Amygdala (tissue), 56 donors: ENCODE measurements around the gene FOXP1.

Source experiments
- DNase-seq, 56 donors: peaks; one replicate each; lab custom pipeline; 2025; lab: John Stamatoyannopoulos, UW

FOXP1 gene

DNA sequence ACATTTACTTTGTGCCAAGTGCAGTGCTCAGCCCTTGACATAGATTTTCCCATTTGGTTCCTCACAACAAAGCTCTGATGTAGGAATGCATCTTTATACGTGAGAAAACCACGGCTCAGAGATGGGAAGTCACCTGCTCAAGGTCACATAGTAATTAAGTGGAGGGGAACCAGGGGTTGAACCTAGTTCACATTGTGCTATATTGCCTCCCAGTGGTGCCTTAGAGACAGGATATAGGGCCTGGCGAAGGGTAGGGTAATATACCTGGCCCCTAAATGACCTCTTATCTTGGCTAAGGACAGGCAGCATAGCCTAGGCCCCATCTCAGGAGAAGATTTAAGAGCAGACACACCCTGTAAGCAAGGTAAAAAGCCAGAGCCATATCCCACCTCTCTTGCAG lies 71.5 kb downstream of the FOXP1 start:
- DNase-seq: no peak

DNA sequence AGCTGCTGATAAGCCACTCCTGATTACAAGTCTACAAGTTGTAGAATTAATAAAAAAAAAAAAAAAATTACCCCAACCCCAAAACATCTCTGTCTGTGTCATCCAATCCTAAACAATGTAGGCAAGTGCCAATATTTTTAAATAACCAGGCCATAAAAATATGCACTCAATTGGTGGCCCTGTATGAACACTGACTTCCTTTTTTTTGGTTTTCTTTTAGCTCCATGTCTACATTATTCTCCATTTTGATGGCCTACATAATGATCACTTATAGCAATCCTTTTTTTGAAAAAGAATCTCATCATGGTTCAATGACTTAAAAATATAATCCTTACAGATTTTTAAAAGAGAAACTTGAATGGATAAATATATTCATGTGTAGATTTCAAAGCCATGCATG lies 72.1 kb downstream of the FOXP1 start:
- no peak for DNase-seq

DNA sequence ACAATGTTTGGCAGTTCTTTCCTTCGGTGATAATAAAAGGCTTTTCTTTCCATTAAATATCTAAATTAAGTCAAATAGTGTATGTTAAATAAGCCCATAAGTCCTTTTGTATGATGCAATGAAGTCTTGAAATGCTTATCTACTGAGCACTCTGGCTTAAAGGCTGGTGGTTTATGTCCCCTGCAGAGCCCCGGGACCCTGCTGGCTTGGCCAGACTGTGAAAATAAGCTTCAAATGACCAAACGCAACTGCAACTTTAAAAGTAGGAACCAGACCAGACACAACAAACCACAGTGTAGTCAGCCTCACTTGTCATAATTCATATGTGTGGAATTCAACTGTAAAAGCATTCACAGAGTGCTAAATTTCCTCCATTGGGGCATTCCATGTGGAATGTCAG lies 72.5 kb downstream of the FOXP1 start:
- DNase-seq: no peak

DNA sequence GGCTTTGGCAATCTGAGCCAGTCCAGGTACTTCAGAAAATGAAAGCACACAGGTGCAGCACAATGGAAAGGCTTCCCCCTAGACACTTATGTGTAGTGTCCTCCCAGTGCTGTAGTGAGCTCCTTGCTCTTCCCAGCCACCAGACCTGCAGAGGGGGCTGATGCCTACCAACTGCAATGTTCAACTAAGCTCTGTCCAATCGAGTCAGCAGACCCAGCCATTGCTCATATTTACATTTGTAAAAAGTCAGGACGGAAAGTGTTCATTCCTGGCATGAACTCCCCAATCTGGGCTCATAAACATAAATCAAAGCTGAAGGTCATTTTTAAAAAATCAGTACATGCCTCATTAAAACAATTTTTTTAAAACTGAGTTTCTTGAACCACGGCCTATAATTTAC lies 73.0 kb downstream of the FOXP1 start:
- no peak for DNase-seq

DNA sequence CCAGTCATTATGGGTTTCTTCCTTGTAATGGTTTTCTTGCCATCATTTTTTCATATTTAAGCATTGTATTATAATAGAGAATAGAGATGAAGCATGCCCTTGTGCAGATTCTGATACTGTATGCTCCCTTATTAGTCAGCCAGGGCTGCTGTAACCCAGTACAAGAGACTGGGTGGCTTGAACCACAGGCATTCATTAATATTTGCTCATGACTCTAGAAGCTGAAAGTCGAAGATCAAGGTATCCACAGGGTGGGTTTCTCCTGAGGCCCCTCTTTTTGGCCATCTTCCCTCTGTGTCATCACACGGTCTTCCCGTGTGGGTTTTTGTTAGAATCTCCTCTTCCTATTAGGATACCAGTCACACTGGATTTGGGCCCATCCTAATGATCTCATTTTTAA lies 74.5 kb downstream of the FOXP1 start:
- DNase-seq: no peak

DNA sequence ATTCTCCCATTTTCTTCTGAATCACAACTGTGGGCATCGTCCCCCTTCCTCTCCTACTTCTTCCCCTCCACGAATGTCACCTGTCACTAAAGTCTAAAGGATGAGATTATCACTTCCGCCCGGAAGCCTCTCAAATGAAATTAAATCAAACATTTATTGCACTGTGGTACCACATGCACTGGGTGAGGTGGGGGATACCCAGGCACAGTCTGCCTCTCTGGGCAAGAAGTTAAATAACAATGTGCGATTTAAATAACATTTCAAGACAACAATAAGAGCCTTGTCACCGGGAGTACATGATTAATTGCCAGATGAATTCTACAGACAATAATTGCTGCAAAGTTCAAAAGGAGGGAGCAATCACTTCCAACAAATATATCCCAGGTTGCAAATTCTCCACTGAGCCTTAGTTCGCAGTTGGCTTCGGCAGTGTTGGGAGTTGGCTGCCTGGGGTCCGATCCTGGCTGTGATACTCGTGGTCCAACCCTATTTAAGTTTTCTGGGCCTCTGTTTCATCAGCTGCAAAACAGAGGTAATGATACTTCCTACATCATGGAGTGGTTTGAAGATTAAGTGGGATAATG lies 77.7 kb downstream of the FOXP1 start:
- DNase-seq: no peak

DNA sequence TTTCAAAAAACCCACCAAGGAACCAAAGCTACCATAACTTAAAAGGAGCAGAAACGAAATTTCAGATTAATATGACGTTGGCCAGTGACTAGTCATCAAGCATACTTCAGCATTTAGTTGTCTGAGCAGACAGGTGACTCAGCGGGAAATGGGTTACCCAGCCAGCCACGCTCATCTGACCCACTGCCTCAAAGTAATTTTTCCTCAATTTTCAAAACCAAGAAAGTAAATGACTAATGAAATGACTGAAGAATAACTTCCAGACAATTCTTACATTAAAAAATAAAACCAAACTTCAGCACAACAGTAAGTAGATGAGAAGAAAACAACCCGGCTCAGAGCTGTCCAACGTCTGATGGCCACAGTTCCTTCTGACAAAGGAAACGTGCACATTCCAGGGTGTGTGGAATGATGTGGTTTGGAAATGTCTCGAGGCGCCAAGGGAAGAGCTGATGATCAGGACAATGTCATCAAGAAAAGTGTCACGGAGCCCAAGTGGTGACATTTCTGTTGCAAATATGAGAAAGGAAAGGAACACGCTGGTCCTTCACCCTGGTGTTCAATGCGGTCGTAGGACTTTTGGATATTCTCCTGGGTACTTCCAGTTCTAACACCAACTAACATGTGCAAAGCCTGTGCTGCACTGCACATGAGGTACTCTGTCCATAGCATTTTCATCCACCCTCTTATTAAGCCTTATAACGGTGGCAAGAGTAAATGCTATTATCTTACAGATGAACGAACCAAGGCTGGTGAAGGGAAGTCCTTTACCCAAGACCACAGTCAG lies 79.1 kb downstream of the FOXP1 start:
- DNase-seq: no peak

DNA sequence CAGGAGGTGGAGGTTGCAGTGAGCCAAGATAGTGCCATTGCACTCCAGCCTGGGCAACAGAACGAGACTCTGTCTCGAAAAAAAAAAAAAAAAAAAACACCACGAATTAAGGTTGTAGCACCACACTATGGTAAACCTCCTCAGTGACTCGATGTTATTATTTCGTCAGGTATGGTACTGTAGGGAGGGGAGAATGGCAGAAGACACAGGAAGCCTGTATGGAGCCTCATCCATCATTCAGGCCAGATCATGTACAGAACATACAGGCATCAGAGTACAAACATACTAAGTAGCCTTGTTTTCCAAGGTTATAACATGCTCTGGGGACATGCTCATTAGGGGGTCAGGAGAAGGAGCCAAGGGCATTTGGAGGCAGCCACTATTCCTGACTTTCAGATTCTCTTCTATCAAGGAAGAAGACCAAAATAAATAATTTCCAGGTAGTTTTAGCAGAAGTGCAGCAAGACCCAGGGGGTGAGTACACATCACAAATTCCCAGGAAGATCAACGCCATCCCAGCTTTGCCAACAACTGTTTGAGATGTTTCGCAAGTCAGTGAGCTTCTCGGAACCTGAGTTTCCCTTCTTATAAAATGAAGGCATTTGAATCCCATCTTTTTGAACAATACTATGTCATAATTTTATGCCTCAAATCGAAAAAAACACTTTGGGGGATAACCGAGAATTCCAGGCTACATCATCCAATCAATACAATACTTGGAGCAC lies 79.8 kb downstream of the FOXP1 start:
- no peak for DNase-seq

DNA sequence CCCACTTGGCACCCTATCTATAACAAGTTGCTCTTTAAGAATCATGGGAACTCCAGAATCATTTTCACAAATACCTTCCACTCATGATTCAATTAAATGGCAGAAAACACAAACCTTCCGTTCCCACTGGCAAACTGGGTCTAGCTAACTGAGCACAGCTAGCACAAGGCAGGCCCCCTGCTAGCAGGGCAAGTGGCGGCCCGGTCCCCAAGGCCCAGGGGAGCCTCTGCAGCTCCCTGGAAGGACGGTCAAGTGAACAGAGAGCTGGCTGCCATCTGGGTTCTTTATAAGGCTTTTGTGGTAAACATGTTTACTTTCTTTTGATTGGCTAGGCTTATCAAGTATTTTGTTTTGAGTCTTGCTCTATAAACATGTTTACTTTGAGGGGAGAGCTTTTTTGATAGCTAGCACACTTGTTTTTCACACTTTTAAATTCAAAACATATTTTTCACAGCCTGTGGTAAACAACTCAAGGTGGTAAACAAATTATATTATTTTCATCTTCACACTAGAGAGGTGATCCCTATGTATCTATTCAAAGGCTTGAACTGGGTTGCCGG lies 81.4 kb downstream of the FOXP1 start:
- DNase-seq: no peak

DNA sequence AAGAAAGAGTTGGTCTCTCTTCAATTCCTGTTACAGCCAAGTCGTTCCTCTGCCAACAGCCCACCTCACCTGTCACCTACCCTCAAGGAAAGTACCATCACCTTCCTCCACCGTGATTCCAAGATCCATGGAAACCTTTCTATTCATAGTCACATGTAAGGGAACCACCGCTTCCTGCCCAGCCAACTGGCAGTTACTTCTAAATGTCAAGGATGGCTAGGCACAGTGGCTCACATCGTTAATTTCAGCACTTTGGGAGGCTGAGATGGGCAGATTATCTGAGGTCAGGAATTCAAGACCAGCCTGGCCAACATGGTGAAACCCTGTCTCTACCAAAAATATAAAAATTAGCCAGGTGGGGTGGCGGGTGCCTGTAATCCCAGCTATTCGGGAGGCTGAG lies 82.8 kb downstream of the FOXP1 start:
- DNase-seq: no peak

DNA sequence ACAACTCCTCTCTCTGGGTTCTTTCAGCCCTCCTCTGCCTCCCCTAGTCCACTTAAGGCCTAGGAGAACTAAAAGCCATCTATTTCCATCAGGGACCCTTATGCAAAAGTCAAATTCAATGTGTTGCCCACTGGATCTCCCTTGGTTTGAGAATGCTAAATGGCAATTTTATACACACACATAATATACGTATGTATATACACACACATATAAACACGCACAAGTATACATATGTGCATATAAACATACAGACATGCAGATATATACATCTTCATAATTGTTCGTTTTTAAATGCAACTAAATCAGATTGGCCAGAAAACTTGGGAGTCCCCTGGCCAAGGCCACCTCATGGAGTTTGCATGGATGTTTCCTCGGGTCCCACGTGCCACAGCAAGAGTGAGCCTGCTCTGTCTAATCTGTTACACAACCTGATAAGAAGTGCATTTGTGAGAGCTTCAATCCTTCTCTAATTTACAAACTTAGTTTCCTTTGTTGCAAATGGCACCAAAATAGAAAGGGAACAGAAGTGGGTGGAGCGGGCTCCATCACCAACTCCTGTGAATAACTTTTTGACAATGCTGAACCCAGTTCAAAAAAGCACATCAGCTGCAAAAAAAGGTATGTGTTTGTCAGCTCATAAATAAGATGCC lies 84.2 kb downstream of the FOXP1 start:
- no peak for DNase-seq

DNA sequence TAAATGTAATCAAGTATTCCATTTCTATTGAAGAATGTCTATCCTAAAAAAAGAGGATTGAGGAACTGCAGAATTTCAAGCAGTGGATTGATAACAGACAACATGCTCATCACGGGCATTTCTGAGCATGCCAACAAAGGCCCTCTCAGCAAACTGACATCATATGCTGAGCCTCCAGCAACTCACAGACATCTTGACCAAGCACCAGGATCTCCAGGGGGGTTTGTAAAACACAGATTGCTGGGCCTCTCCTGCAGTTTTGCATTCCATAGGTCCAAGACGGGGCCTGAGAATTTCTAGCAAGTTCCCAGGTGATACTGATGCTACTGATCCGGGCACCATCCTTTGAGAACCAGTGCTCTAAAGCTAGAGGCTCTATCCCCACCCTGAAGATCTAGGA lies 85.0 kb downstream of the FOXP1 start:
- DNase-seq: peak in 5 of 56 donors; percentile 2 to 38 (median 7)

DNA sequence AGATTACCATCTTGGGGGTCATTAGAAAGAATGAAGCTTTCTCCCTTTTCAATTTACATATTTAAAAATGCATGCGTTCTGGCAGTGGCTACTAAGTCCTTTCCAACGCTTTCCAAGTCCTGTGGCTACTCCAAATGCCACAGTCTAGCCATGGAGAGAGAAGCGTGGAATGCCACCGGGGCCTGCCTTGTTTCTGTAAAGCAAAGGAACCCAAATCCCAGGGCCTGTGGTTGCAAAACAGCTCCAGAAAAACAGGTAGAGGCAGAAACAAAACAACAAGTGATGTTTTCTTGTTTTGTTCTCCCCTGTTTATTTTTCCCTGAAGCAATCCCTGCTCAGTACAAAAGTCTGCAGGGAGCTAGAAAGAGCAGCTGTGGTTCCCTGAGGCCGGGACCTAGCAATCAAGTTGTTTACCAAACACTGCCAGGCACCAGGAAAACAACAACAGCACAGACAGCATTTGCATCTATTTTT lies 85.5 kb downstream of the FOXP1 start:
- peak in 13 of 56 donors; percentile 5 to 38 (median 20) for DNase-seq

DNA sequence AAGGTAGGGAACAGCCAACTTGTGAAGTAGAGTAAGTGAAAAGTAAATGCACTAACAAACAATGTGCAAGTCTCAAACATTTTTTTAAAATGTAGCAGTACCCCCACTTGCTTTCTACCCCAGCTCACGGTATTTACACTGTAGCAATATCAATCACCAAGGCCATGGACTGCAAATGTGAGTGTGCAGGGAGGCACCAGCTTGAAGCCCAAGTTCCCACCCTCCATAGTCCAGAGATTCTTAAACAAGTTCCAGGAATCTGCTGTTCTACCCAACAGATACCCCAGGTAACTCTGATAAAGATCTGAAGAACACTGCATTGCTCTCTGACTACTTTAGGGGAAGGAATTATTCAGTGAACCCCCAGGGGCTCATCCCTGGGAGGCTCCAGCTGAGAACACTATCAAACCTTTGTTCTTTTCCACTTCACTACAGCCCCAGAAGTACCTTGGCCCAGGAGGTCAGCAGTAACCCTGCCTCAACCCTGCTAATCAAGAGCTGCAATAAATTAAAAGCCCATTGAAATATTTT lies 86.1 kb downstream of the FOXP1 start:
- DNase-seq: no peak

DNA sequence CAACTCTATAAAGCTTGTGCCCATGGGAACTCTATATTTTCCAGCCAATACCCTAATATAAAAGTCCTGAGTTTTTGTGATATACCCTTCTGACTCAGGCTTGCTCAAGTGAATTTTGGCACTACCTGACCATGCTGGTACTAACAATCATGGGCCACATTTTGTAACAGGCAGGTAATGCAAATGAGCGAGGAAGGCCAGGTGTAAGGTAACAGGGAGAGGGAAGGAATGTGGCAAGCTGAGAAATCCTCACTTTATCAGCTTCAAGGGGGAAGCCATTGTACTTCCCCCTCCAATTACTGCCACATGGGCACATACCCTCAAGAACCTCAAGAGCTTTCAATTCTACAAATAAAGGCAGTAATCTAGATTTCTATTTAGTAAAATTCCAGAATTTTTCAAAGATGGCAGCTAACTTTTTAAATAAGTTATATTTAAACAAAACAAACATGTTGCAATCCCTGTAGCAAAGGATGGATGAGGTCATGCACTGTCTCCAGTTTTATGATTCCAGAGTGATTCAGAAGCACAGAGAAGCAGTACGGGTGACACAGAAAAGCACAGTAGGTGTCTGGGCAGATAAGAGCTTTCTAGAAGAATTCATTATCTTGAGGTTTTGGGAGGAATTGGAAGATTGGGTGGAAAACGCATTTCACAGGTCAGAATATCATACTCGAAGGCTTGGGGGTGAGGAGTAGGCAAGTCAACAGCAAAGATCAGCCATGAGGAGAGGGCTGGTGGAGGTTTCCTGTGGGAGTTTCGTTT lies 87.6 kb downstream of the FOXP1 start:
- no peak for DNase-seq

DNA sequence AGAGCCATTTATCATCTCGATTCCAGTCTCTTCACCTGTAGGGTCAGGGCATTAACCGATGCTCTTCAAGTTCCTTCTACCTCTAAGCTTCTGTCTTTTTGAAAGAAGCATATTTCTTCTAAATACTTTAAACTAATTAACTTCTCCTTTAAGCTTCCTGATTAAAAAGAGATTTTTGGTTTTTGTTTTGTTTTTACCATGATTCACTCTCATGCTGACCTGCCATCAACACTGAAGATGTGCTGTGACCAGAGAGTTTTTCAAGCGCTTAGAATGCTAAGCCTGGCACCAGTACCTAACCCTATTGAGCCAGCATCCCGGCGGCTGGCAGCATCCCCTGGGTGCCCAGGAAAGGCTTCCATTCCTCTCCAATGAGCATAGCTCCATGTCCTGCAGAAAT lies 89.3 kb downstream of the FOXP1 start:
- no peak for DNase-seq

DNA sequence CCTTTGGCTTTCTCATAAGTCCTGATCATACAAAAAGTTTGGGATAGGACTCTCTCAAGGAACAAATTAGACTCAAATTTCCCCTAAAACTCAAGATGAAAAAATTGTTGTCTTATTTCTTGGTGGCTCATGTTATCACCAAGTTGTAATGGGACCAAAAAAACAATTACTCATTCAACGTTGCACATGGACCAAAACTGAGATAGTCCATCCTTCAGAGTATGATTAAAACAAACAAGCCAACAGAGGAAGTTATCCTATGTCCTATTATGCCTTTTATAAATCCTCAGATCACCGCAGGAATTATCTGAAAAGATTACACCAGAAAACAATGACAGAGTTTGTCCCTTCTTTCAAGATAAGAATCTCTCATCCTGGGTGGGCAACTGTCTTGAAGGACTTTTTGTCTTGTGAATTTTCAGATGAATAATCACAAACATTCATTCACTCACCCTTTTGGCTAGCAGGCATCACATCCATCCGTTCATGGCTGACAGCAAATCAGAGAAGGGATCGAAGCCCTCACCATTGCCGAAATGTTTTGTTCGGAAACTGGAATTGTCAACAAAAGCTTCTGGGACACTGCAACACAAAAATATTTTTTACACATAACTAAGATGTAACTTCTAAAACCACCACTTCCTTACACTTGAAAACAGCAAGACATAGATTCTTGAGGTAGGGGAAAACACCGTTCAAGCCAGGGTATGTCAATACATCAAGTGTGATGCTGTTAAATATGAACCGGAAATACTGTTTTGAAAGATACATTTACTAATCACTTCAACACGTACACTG lies 90.4 kb downstream of the FOXP1 start:
- no peak for DNase-seq

DNA sequence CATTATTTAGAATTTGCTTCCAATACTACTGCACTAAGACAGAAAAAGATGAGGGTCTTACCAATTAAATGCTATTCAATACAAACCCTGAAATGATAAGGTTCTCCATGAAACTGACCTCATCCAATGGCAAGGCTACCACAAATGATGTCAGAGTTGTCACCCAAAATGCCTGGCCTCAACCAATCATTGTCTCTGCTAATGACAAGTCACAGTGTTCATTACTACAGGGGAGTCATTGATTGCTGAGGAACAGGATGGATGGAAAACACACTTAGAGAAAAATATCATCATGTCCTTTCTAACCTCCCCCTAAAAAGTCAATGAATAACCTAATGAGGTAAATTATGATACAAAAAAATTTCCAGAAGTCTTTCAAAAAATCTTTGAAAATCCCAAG lies 91.0 kb downstream of the FOXP1 start:
- no peak for DNase-seq

DNA sequence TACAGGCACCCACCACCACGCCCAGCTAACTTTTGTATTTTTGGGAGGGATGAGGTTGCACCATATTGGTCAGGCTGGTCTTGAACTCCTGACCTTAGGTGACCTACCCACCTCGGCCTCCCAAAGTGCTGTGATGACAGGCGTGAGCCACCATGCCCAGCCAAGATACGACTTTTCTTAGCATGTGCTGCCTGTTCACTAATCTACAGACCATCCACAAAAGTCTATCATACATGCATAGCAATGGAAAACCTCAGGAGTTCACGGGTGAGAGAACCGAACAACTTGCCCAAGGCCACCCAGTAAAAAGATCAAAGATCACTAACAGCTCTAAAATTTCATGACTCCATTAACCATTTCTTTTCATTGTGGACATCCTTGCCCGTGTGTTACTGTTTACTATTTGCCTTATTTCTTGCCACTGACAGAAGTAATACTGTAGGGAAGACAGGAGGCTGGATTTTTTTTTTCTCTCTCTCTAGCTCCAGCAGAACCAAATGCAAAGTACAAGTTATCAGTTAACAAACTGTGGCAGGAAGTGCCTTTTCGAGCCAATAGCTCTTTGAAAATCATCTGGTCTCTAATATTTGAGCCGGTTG lies 92.3 kb downstream of the FOXP1 start:
- DNase-seq: no peak
